Liver (tissue), 3 donors: ENCODE results near the gene RNF225.
A peak's percentile ranks its signal among the peaks of the same experiment; 100 is the strongest.

Source experiments
- CTCF ChIP-seq: fragments of 150-350 bp; IDR thresholded peaks from 2 replicates; pipeline ENCODE4 v1.5.1; 2017; ENCODE audit warnings: improper control_type of control experiment, low read depth, low read length; ENCODE audit not compliant: missing input control
- SP1 ChIP-seq: IDR thresholded peaks from 2 replicates; pipeline ENCODE4 v1.6.1; 2018; ENCODE audit warnings: antibody characterized with exemption, mild to moderate bottlenecking
- YY1 ChIP-seq: IDR thresholded peaks from 2 replicates; pipeline ENCODE4 v1.6.1; 2016; ENCODE audit warnings: antibody characterized with exemption, mild to moderate bottlenecking
- ZBTB33 ChIP-seq: IDR thresholded peaks from 2 replicates; pipeline ENCODE4 v1.6.1; 2016; ENCODE audit warnings: antibody characterized with exemption
- TF ChIP-seq, protein P1 (sequence below): IDR thresholded peaks from 2 replicates; pipeline ENCODE4 v1.6.1; 2016; ENCODE audit warnings: antibody characterized with exemption, mild to moderate bottlenecking
- donor health status: healthy.
- donor health status: healthy.

- TF ChIP-seq CTCF (no peak), ZBTB33 (no peak), SP1 (peak; percentile 5), YY1 (no peak)
- TF ChIP-seq, protein P1, sequence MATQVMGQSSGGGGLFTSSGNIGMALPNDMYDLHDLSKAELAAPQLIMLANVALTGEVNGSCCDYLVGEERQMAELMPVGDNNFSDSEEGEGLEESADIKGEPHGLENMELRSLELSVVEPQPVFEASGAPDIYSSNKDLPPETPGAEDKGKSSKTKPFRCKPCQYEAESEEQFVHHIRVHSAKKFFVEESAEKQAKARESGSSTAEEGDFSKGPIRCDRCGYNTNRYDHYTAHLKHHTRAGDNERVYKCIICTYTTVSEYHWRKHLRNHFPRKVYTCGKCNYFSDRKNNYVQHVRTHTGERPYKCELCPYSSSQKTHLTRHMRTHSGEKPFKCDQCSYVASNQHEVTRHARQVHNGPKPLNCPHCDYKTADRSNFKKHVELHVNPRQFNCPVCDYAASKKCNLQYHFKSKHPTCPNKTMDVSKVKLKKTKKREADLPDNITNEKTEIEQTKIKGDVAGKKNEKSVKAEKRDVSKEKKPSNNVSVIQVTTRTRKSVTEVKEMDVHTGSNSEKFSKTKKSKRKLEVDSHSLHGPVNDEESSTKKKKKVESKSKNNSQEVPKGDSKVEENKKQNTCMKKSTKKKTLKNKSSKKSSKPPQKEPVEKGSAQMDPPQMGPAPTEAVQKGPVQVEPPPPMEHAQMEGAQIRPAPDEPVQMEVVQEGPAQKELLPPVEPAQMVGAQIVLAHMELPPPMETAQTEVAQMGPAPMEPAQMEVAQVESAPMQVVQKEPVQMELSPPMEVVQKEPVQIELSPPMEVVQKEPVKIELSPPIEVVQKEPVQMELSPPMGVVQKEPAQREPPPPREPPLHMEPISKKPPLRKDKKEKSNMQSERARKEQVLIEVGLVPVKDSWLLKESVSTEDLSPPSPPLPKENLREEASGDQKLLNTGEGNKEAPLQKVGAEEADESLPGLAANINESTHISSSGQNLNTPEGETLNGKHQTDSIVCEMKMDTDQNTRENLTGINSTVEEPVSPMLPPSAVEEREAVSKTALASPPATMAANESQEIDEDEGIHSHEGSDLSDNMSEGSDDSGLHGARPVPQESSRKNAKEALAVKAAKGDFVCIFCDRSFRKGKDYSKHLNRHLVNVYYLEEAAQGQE, result no peak
Observed at GRCh38 chr19:58355215-58355796, 40.1 kb upstream of the RNF225 start.
